HG03565 (cell line): ENCODE data around the gene DDR2.
"Not testable (repeated sequence)": the region's sequence is repeated elsewhere in the genome, so short reads cannot be mapped to it uniquely, and the experiment has no call there.

Experiments
- ATAC-seq: cut with Tn5 transposase; IDR thresholded peaks from one replicate; pipeline ENCODE4 v1.9.1; 2021; ENCODE audit warnings: mild to moderate bottlenecking, moderate library complexity; ENCODE audit not compliant: unreplicated experiment

DDR2 gene

GRCh38 chr1:162755306-162755705, 123.0 kb downstream of the DDR2 start:
- ATAC-seq: no peak

GRCh38 chr1:162756523-162756922, 124.3 kb downstream of the DDR2 start:
- no peak for ATAC-seq

- no peak for ATAC-seq
These were observed 125.2 kb downstream of the DDR2 start for GRCh38 chr1:162757476-162757875.

- no peak for ATAC-seq
These were observed 133.5 kb downstream of the DDR2 start for GRCh38 chr1:162765788-162766187.

- no peak for ATAC-seq
These were observed 140.4 kb downstream of the DDR2 start for GRCh38 chr1:162772571-162773154.

- ATAC-seq: no peak
These were observed 141.7 kb downstream of the DDR2 start for GRCh38 chr1:162774007-162774406.

- ATAC-seq: no peak
These were observed 146.8 kb downstream of the DDR2 start for GRCh38 chr1:162779043-162779442.

GRCh38 chr1:162782671-162783070, 150.4 kb downstream of the DDR2 start:
- no peak for ATAC-seq

- ATAC-seq: not testable (repeated sequence)
These were observed 152.7 kb downstream of the DDR2 start for GRCh38 chr1:162784926-162785325.

- ATAC-seq: not testable (repeated sequence)
These were observed 156.5 kb downstream of the DDR2 start for GRCh38 chr1:162788783-162789182.

GRCh38 chr1:162790303-162790984, 158.2 kb downstream of the DDR2 start, which contains the start of gene HSD17B7:
Gene HSD17B7, plus strand, starts transcription at chr1:162790702. Its CDS starts 99 bp downstream, at chr1:162790801.
- peak; percentile 99 for ATAC-seq

- ATAC-seq: peak; percentile 5
These were observed 158.7 kb downstream of the DDR2 start for GRCh38 chr1:162790985-162791357.

GRCh38 chr1:162794284-162794683, 162.0 kb downstream of the DDR2 start:
- ATAC-seq: not testable (repeated sequence)

GRCh38 chr1:162796617-162797279, 164.5 kb downstream of the DDR2 start:
- not testable (repeated sequence) for ATAC-seq

- peak; percentile 45 for ATAC-seq
These were observed 167.9 kb downstream of the DDR2 start for GRCh38 chr1:162799995-162800830.

GRCh38 chr1:162807503-162807902, 175.2 kb downstream of the DDR2 start:
- not testable (repeated sequence) for ATAC-seq

- ATAC-seq: not testable (repeated sequence)
These were observed 180.1 kb downstream of the DDR2 start for GRCh38 chr1:162812357-162812756.

- ATAC-seq: not testable (repeated sequence)
These were observed 185.9 kb downstream of the DDR2 start for GRCh38 chr1:162818136-162818535.

GRCh38 chr1:162818666-162819065, 186.4 kb downstream of the DDR2 start:
- ATAC-seq: not testable (repeated sequence)

- no peak for ATAC-seq
These were observed 190.3 kb downstream of the DDR2 start for GRCh38 chr1:162822391-162823200.
